Gastrocnemius medialis (tissue), 4 donors: Measurements from ENCODE around the gene RNF125. TPM values are rescaled to one million over a fixed set of nuclear protein-coding genes. Genes with fewer than 3 reads are reported as not detected.

Experiments used
- ATAC-seq, 2 donors: fragments of 150-250 bp; one replicate each; pipeline ENCODE4 v1.9.1; 2016
- DNase-seq, 2 donors: peaks; one replicate each; pipeline ENCODE4 v3.0.0-alpha.2; 2019
- H3K27ac ChIP-seq, 4 donors: fragments of 200-600 bp; sonication (generic); 1 replicate in 1 of 4; 2 replicates in 3 of 4; pipeline ENCODE4 v1.5.1; 2016 to 2018; ENCODE audit warnings: mild to moderate bottlenecking in 2 of 4, moderate library complexity in 1 of 4
- H3K27me3 ChIP-seq, 3 donors: fragments of 200-600 bp; sonication (generic) in 2 of 3; 1 replicate in 1 of 3; 2 replicates in 2 of 3; pipeline versions ENCODE4 v1.5.1 to v1.6.0; 2016 to 2019; ENCODE audit warnings: mild to moderate bottlenecking in 1 of 3, moderate library complexity in 1 of 3
- H3K36me3 ChIP-seq, 2 donors: fragments of 200-600 bp; sonication (generic) in 1 of 2; one replicate each; pipeline ENCODE4 v1.5.1; 2017 to 2018
- H3K4me1 ChIP-seq, 2 donors: fragments of 200-600 bp; sonication (generic) in 1 of 2; one replicate each; pipeline ENCODE4 v1.5.1; 2016 to 2017; ENCODE audit warnings: mild to moderate bottlenecking in 2 of 2
- H3K4me3 ChIP-seq, 4 donors: fragments of 200-600 bp; sonication (generic) in 3 of 4; 1 replicate in 1 of 4; 2 replicates in 3 of 4; pipeline ENCODE4 v1.5.1; 2016 to 2019; ENCODE audit warnings: mild to moderate bottlenecking in 2 of 4
- H3K9me3 ChIP-seq, 3 donors: fragments of 200-600 bp; sonication (generic) in 2 of 3; 1 replicate in 1 of 3; 2 replicates in 2 of 3; pipeline ENCODE4 v1.5.1; 2016 to 2019
- CTCF ChIP-seq, 5 experiments: fragments of 450-650 bp in 3 of 5; fragments of 200-600 bp in 2 of 5; sonication (generic) in 2 of 5; IDR thresholded peaks in 4 of 5; conservative IDR thresholded peaks in 1 of 5; 1 replicate in 4 of 5; 2 replicates in 1 of 5; pipeline ENCODE4 v1.5.1; 2016 to 2019; ENCODE audit warnings: antibody characterized with exemption in 5 of 5, mild to moderate bottlenecking in 3 of 5, moderate library complexity in 3 of 5
- POLR2A ChIP-seq, 2 donors: fragments of 450-650 bp; IDR thresholded peaks; one replicate each; pipeline ENCODE4 v1.6.1; 2017; ENCODE audit warnings: antibody characterized with exemption in 2 of 2, mild to moderate bottlenecking in 2 of 2, moderate library complexity in 2 of 2
- in situ Hi-C, 4 donors: fragments of 200-750 bp; cut with MboI; loops; one replicate each; pipeline versions ENCODE4 v1.15.0 to v1.8.0; 2017; ENCODE audit warnings: low sequenced_read_pairs in 4 of 4
- intact Hi-C: fragments of 100-400 bp; cut with DNase I; formaldehyde crosslinking; loops from one replicate; pipeline ENCODE4 v1.15.1; 2023; ENCODE audit warnings: low total_unique reads
- total RNA-seq, 4 donors: library from RNA; depleted of rRNA; stranded (reverse); fragments of >200 nt; gene quantifications; one replicate each; pipeline versions ENCODE4 v1.1.0 to v1.2.3, GENCODE V29; 2016

RNF125 gene
- total RNA-seq, 4 donors from 2014 or later, result 0.85 to 6.4 (median 3.1) TPM

- peak overlapping the region in 3 of 4 donors; percentile 25 to 66 (median 65) for H3K4me3 ChIP-seq
- no peak for DNase-seq
- no peak for ATAC-seq
- H3K4me1 ChIP-seq, result peaks cover 0 to 11% of the 10 kb centered on the region in 2 donors
- H3K36me3 ChIP-seq, result no peaks in the 10 kb centered on the region
- TF ChIP-seq CTCF (IDR thresholded peaks at IDR 0.05 in 4 of 5, conservative IDR thresholded peaks at IDR 0.05 in 1 of 5), result no peak
- TF ChIP-seq POLR2A (IDR thresholded peaks at IDR 0.05), result no peak
- peak overlapping the region in 1 of 4 donors; percentile 20 for H3K27ac ChIP-seq
- peaks cover 0 to 3% (median 0%) of the 10 kb centered on the region in 3 donors for H3K27me3 ChIP-seq
- intact Hi-C loops (no loop called here), in situ Hi-C loops (no loop called here)
- no peaks in the 10 kb centered on the region for H3K9me3 ChIP-seq
Measured at GRCh38 chr18:32021756-32022564, 3.3 kb downstream of the RNF125 start.

- Histone ChIP-seq H3K9me3 (no peaks in the 10 kb centered on the region), H3K27me3 (no peaks in the 10 kb centered on the region), H3K36me3 (no peaks in the 10 kb centered on the region), H3K4me1 (no peaks in the 10 kb centered on the region), H3K27ac (no peak overlapping the region), H3K4me3 (no peak overlapping the region)
- intact Hi-C loops (no loop called here), in situ Hi-C loops (no loop called here)
- no peak for DNase-seq
- ATAC-seq, result no peak
- TF ChIP-seq POLR2A (IDR thresholded peaks at IDR 0.05), result no peak
- TF ChIP-seq CTCF (IDR thresholded peaks at IDR 0.05 in 4 of 5, conservative IDR thresholded peaks at IDR 0.05 in 1 of 5), result no peak
Measured at GRCh38 chr18:32025744-32026143, 7.1 kb downstream of the RNF125 start.

- H3K27ac ChIP-seq, result no peak overlapping the region
- no peak overlapping the region for H3K4me3 ChIP-seq
- in situ Hi-C loops, result no loop called here
- no peaks in the 10 kb centered on the region for H3K36me3 ChIP-seq
- intact Hi-C loops, result no loop called here
- no peaks in the 10 kb centered on the region for H3K9me3 ChIP-seq
- ATAC-seq, result no peak
- no peaks in the 10 kb centered on the region for H3K27me3 ChIP-seq
- no peaks in the 10 kb centered on the region for H3K4me1 ChIP-seq
- no peak for DNase-seq
- TF ChIP-seq CTCF (IDR thresholded peaks at IDR 0.05 in 4 of 5, conservative IDR thresholded peaks at IDR 0.05 in 1 of 5) (no peak), POLR2A (IDR thresholded peaks at IDR 0.05) (no peak)
Measured at GRCh38 chr18:32026491-32027086, 8.0 kb downstream of the RNF125 start.

GRCh38 chr18:32029558-32029957 is 10.9 kb downstream of the RNF125 start:
- Histone ChIP-seq H3K4me1 (no peaks in the 10 kb centered on the region), H3K4me3 (no peak overlapping the region), H3K27ac (no peak overlapping the region), H3K27me3 (no peaks in the 10 kb centered on the region), H3K9me3 (no peaks in the 10 kb centered on the region), H3K36me3 (no peaks in the 10 kb centered on the region)
- DNase-seq (no peak), ATAC-seq (no peak)
- in situ Hi-C loops, result no loop called here
- intact Hi-C loops, result no loop called here
- TF ChIP-seq CTCF (IDR thresholded peaks at IDR 0.05 in 4 of 5, conservative IDR thresholded peaks at IDR 0.05 in 1 of 5), result no peak
- TF ChIP-seq POLR2A (IDR thresholded peaks at IDR 0.05), result no peak
